Measurements from ENCODE around the gene TUBA4B.
A peak's percentile ranks its signal among the peaks of the same experiment; 100 is the strongest.

GRCh38 chr2:219249203-219249980 is 3.7 kb upstream of the TUBA4B start:
- TF ChIP-seq, protein P1, sequence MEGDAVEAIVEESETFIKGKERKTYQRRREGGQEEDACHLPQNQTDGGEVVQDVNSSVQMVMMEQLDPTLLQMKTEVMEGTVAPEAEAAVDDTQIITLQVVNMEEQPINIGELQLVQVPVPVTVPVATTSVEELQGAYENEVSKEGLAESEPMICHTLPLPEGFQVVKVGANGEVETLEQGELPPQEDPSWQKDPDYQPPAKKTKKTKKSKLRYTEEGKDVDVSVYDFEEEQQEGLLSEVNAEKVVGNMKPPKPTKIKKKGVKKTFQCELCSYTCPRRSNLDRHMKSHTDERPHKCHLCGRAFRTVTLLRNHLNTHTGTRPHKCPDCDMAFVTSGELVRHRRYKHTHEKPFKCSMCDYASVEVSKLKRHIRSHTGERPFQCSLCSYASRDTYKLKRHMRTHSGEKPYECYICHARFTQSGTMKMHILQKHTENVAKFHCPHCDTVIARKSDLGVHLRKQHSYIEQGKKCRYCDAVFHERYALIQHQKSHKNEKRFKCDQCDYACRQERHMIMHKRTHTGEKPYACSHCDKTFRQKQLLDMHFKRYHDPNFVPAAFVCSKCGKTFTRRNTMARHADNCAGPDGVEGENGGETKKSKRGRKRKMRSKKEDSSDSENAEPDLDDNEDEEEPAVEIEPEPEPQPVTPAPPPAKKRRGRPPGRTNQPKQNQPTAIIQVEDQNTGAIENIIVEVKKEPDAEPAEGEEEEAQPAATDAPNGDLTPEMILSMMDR (IDR thresholded peaks at IDR 0.05): no peak
- peak; percentile 94 for TF ChIP-seq POLR2AphosphoS5 (IDR thresholded peaks at IDR 0.05)

All from prostate gland (tissue), 2 donors.